Endodermal cell (in vitro differentiated cells): ENCODE data around the gene CSTF2T. TPM values are rescaled to one million over a fixed set of nuclear protein-coding genes. Genes with fewer than 3 reads are reported as not detected.

ENCODE experiments used
- DNase-seq: peaks from one replicate; pipeline ENCODE4 v3.0.0-alpha.2; 2017
- H3K27ac ChIP-seq: 2 replicates; pipeline ENCODE4 v1.5.1; 2013; ENCODE audit warnings: mild to moderate bottlenecking, low read depth, low read length, moderate library complexity
- H3K27me3 ChIP-seq: 2 replicates; pipeline ENCODE4 v1.6.1; 2013; ENCODE audit warnings: mild to moderate bottlenecking, low read length, moderate library complexity; ENCODE audit not compliant: insufficient read depth, control insufficient read depth, poor library complexity, severe bottlenecking
- H3K36me3 ChIP-seq: 2 replicates; pipeline ENCODE4 v1.7.0; 2013; ENCODE audit warnings: mild to moderate bottlenecking, low read length, moderate library complexity; ENCODE audit not compliant: control insufficient read depth, insufficient read depth
- H3K4me1 ChIP-seq: one replicate; pipeline ENCODE4 v1.7.0; 2013; ENCODE audit warnings: low read length; ENCODE audit not compliant: control insufficient read depth, insufficient read depth
- H3K4me3 ChIP-seq: 2 replicates; pipeline ENCODE4 v1.5.1; 2013; ENCODE audit warnings: mild to moderate bottlenecking, low read length, moderate library complexity
- H3K9ac ChIP-seq: 2 replicates; pipeline ENCODE4 v1.6.1; 2013; ENCODE audit warnings: mild to moderate bottlenecking, low read length, moderate library complexity; ENCODE audit not compliant: poor library complexity, severe bottlenecking; ENCODE audit errors: extremely low read depth
- H3K9me3 ChIP-seq: 2 replicates; pipeline ENCODE4 v1.6.1; 2013; ENCODE audit warnings: mild to moderate bottlenecking, low read length, moderate library complexity; ENCODE audit not compliant: control insufficient read depth
- H3K27ac Mint-ChIP-seq: 2 replicates; pipeline ENCODE4 v1.8.0; 2020; ENCODE audit warnings: mixed read lengths
- H3K27me3 Mint-ChIP-seq: 2 replicates; pipeline ENCODE4 v1.8.0; 2021; ENCODE audit warnings: mild to moderate bottlenecking, mixed read lengths; ENCODE audit not compliant: insufficient read depth
- H3K36me3 Mint-ChIP-seq: 2 replicates; pipeline ENCODE4 v1.8.0; 2020; ENCODE audit warnings: low read depth, mixed read lengths
- H3K4me1 Mint-ChIP-seq: 2 replicates; pipeline ENCODE4 v1.8.0; 2020; ENCODE audit warnings: mixed read lengths
- H3K4me3 Mint-ChIP-seq: 2 replicates; pipeline ENCODE4 v1.8.0; 2020; ENCODE audit warnings: mild to moderate bottlenecking, moderate library complexity, mixed read lengths
- H3K9me3 Mint-ChIP-seq: 2 replicates; pipeline ENCODE4 v1.8.0; 2020; ENCODE audit warnings: mild to moderate bottlenecking, mixed read lengths
- WGBS, 2 experiments: methylation state at CpG; one replicate each; pipeline versions ENCODE4 v1.1.5 to v1.1.7; 2013; ENCODE audit warnings: missing lambda C conversion rate in 2 of 2, mixed read lengths in 1 of 2; ENCODE audit not compliant: insufficient coverage in 1 of 2, insufficient read length in 1 of 2; 5-methylcytosine and 5-hydroxymethylcytosine counted together
- total RNA-seq, 2 donors: library from RNA; stranded (reverse); fragmentation: NEBNext Ultra II Directional in 1 of 2; extraction: Animal tissue kit (Norgen Biotek cat#: 25700) in 1 of 2; gene quantifications; 2 replicates in 1 of 2; 3 replicates in 1 of 2; pipeline ENCODE4 v1.2.1, GENCODE V29; 2021
- TF ChIP-seq, protein P1 (sequence below): fragments of 200-600 bp; sonication (generic); conservative IDR thresholded peaks from 2 replicates; pipeline ENCODE4 v1.5.0; 2021; ENCODE audit warnings: antibody characterized with exemption, mild to moderate bottlenecking

CSTF2T gene
- total RNA-seq, 2 donors from 2014 or later, result 26.9 to 32.9 TPM

DNA sequence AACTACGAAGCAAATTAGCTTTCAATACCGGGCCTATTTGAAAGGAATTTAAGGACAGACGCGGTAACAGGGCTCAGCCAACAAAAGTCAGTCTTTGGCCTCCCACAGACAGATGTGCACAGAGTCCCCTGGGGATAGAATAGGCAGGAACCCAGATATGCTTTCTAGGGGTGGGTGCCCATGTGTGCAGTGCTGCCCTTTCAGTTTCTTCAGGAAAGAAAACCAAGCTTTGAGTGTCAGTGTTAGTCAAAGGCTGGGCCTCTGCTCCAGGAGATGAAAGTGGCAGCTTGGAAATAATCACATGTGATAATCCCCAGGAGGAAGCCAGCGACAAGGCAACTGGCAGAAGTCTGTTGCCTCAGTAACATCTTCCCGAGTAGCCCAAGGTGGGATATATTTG is 43.8 kb upstream of the CSTF2T start:
- H3K27me3 Mint-ChIP-seq, result peaks cover 9% of the 10 kb centered on the region
- Histone ChIP-seq H3K27ac (no peak overlapping the region), H3K9ac (no peak overlapping the region)

DNA sequence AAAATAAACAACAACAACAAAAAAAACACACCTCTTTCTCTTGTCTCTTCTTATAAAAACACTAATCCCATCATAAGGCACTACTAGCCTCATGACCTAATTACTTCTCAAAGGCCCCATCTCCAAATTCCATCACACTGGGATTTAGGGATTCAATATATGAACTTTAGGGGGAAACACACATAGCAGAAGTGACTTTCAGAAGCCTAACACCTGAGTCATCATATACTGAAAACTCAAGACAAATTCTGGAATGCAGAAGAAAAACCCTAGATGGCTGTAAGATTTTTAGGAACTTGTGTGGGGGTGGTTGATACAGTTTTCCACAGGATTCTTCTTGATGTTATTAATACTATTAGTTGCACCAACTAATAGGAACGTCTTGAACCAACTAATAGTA is 33.7 kb upstream of the CSTF2T start:
- Histone ChIP-seq H3K36me3 (no peaks in the 10 kb centered on the region), H3K4me1 (no peaks in the 10 kb centered on the region), H3K27ac (no peak overlapping the region), H3K4me3 (no peak overlapping the region), H3K27me3 (no peaks in the 10 kb centered on the region), H3K9me3 (no peaks in the 10 kb centered on the region), H3K9ac (no peak overlapping the region)
- Mint-ChIP-seq H3K27ac (no peak overlapping the region), H3K9me3 (no peaks in the 10 kb centered on the region), H3K27me3 (no peaks in the 10 kb centered on the region), H3K36me3 (no peaks in the 10 kb centered on the region), H3K4me3 (no peak overlapping the region), H3K4me1 (no peaks in the 10 kb centered on the region)
- TF ChIP-seq, protein P1, sequence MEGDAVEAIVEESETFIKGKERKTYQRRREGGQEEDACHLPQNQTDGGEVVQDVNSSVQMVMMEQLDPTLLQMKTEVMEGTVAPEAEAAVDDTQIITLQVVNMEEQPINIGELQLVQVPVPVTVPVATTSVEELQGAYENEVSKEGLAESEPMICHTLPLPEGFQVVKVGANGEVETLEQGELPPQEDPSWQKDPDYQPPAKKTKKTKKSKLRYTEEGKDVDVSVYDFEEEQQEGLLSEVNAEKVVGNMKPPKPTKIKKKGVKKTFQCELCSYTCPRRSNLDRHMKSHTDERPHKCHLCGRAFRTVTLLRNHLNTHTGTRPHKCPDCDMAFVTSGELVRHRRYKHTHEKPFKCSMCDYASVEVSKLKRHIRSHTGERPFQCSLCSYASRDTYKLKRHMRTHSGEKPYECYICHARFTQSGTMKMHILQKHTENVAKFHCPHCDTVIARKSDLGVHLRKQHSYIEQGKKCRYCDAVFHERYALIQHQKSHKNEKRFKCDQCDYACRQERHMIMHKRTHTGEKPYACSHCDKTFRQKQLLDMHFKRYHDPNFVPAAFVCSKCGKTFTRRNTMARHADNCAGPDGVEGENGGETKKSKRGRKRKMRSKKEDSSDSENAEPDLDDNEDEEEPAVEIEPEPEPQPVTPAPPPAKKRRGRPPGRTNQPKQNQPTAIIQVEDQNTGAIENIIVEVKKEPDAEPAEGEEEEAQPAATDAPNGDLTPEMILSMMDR, result no peak
- no CpG with 5 or more reads among the region's 1 CpG for WGBS, 2 experiments
- DNase-seq, result no peak

More for the DNA sequence above, 43.8 kb upstream of the CSTF2T start:
- no peak overlapping the region for H3K27ac Mint-ChIP-seq
- TF ChIP-seq, protein P1, result no peak
- H3K4me1 Mint-ChIP-seq, result peaks cover 6% of the 10 kb centered on the region
- 78 to 88% methylated on average over 5 to 6 of the region's 6 CpGs for WGBS, 2 experiments
- no peaks in the 10 kb centered on the region for H3K9me3 Mint-ChIP-seq
- no peak for DNase-seq
- Histone ChIP-seq H3K36me3 (no peaks in the 10 kb centered on the region), H3K9me3 (no peaks in the 10 kb centered on the region), H3K4me1 (no peaks in the 10 kb centered on the region), H3K27me3 (peaks cover 46% of the 10 kb centered on the region), H3K4me3 (no peak overlapping the region)
- no peaks in the 10 kb centered on the region for H3K36me3 Mint-ChIP-seq
- H3K4me3 Mint-ChIP-seq, result no peak overlapping the region

DNA sequence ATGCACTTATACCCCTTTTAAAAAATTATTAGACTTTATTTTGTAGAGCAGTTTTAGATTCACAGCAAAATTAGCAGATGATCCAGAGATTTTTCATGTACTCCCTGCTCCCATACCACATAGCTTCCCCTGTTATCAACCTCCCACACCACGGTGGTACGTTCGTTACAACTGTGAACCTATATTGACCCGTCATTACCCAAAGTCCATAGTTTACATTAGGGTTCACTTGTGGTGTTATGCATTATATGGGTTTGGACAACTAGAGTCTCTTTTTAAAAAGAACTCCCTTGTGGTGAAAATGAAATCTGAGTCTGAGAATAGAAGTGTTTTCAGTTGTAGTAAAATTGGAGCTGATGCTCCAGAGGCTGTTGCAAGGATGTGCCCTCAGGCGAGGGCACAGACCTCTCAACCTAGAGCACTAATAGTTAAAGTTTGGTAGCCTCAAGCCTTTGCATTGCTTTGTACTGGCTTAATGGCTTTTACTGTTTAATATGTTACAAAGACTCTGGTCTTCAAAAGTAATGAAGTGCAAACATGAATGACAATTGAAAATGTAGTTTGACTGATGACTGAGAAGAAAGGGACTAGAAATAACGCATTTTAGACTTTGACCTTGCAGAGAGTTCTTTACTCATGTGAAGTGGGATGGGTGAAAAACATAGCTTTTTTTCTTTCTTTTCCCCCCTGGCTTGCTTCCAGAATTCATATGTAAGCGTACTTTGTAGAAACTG is 30.6 kb upstream of the CSTF2T start:
- 88 to 94% methylated on average over 2 to 6 of the region's 7 CpGs for WGBS, 2 experiments
- H3K4me3 Mint-ChIP-seq, result no peak overlapping the region
- TF ChIP-seq, protein P1, result no peak

More for the DNA sequence above, 30.6 kb upstream of the CSTF2T start:
- no peak overlapping the region for H3K27ac ChIP-seq
- Mint-ChIP-seq H3K4me1 (no peaks in the 10 kb centered on the region), H3K27me3 (no peaks in the 10 kb centered on the region), H3K27ac (no peak overlapping the region), H3K9me3 (no peaks in the 10 kb centered on the region), H3K36me3 (no peaks in the 10 kb centered on the region)
- H3K4me3 ChIP-seq, result no peak overlapping the region
- H3K9ac ChIP-seq, result no peak overlapping the region
- H3K9me3 ChIP-seq, result no peaks in the 10 kb centered on the region
- H3K36me3 ChIP-seq, result no peaks in the 10 kb centered on the region
- no peak for DNase-seq
- no peaks in the 10 kb centered on the region for H3K27me3 ChIP-seq
- H3K4me1 ChIP-seq, result no peaks in the 10 kb centered on the region
